PC-3 (cell line): ENCODE results near the gene VWA8.

Source experiments
- EZH2 ChIP-seq: fragments of 300-600 bp; sonication (generic); IDR thresholded peaks from one replicate; pipeline ENCODE4 v1.6.1; 2017; ENCODE audit warnings: antibody characterized with exemption, mild to moderate bottlenecking, low read length; ENCODE audit not compliant: unreplicated experiment
- TF ChIP-seq, protein P1 (sequence below): fragments of 300-600 bp; sonication (generic); conservative IDR thresholded peaks from 2 replicates; pipeline ENCODE4 v1.5.1; 2017; ENCODE audit warnings: antibody characterized with exemption, low read depth, mild to moderate bottlenecking, low read length

DNA sequence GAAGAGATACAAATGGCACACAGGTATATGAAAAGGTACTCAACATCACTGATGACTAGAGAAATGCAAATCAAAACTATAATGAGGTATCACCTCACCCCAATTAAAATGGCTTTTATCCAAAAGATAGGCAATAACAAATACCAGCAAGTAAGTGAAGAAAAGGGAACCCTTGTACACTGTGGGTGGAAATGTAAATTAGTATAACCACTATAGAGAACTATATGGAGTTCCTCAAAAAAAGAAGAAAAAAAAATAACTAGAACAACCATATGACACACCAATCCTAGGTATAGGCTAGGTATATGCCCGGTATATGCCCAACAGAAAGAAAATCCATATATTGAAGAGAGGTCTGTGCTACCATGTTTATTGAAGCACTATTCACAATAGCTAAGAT is 150.9 kb downstream of the VWA8 start:
- TF ChIP-seq, protein P1, sequence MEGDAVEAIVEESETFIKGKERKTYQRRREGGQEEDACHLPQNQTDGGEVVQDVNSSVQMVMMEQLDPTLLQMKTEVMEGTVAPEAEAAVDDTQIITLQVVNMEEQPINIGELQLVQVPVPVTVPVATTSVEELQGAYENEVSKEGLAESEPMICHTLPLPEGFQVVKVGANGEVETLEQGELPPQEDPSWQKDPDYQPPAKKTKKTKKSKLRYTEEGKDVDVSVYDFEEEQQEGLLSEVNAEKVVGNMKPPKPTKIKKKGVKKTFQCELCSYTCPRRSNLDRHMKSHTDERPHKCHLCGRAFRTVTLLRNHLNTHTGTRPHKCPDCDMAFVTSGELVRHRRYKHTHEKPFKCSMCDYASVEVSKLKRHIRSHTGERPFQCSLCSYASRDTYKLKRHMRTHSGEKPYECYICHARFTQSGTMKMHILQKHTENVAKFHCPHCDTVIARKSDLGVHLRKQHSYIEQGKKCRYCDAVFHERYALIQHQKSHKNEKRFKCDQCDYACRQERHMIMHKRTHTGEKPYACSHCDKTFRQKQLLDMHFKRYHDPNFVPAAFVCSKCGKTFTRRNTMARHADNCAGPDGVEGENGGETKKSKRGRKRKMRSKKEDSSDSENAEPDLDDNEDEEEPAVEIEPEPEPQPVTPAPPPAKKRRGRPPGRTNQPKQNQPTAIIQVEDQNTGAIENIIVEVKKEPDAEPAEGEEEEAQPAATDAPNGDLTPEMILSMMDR: no peak
- no peak for TF ChIP-seq EZH2
